ENCODE measurements around the gene MRPL24. TPM values are rescaled to one million over a fixed set of nuclear protein-coding genes. Genes with fewer than 3 reads are reported as not detected.
A peak's percentile ranks its signal among the peaks of the same experiment; 100 is the strongest.

Gene MRPL24
- total and polyA plus RNA-seq, 2 of the 13 experiments (the other 11 are each of a cell fraction or from before 2014, with no cell fraction given): 38.1 to 42.9 TPM

DNA sequence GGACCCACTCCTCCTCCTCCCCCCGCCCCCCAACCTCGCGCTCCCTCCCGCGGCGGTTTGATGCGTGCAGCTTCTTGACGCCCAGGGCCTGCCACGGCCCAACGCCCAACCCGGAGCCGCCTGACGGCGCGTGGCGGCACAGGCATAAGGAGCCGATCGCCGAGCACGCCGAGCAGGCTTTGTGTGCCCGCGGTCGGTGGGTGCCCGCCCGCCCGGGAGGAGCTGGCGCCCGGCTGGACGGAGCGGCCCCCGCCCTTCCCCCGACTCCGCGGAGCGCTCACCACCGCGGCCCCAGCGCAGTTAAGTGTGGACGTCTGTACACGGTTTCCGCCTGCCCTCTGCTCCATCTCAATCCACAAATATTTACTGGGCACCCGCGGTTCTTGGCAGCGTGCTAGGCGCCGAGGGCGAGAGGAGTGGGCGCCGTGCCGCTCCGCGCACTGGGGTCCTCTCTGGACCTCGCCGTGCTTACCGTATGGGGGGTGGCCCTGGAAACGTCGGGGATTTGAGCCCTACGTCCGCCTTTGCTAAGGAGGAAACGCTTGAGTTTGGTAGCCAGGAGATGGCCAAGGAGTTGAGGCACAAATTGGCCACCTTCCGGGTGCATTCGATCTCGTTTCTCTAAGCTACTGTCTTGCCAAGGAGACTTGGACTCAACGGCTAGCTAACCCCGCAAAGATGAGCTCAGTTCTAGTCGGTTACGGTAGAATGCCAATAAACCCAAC lies 11.0 kb upstream of the MRPL24 start (continued):
- TF ChIP-seq MIER3 (CRISPR knock-in tag; IDR thresholded peaks at IDR 0.05; ENCODE audit: borderline replicate concordance): peak; percentile 41; the same call in 1 of the 2 replicates
- TF ChIP-seq, protein P1, sequence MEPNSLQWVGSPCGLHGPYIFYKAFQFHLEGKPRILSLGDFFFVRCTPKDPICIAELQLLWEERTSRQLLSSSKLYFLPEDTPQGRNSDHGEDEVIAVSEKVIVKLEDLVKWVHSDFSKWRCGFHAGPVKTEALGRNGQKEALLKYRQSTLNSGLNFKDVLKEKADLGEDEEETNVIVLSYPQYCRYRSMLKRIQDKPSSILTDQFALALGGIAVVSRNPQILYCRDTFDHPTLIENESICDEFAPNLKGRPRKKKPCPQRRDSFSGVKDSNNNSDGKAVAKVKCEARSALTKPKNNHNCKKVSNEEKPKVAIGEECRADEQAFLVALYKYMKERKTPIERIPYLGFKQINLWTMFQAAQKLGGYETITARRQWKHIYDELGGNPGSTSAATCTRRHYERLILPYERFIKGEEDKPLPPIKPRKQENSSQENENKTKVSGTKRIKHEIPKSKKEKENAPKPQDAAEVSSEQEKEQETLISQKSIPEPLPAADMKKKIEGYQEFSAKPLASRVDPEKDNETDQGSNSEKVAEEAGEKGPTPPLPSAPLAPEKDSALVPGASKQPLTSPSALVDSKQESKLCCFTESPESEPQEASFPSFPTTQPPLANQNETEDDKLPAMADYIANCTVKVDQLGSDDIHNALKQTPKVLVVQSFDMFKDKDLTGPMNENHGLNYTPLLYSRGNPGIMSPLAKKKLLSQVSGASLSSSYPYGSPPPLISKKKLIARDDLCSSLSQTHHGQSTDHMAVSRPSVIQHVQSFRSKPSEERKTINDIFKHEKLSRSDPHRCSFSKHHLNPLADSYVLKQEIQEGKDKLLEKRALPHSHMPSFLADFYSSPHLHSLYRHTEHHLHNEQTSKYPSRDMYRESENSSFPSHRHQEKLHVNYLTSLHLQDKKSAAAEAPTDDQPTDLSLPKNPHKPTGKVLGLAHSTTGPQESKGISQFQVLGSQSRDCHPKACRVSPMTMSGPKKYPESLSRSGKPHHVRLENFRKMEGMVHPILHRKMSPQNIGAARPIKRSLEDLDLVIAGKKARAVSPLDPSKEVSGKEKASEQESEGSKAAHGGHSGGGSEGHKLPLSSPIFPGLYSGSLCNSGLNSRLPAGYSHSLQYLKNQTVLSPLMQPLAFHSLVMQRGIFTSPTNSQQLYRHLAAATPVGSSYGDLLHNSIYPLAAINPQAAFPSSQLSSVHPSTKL (CRISPR knock-in tag; IDR thresholded peaks at IDR 0.05): peak; percentile 43; the same call in 1 of the 2 replicates
- TF ChIP-seq THAP11 (CRISPR knock-in tag; IDR thresholded peaks at IDR 0.05): peak; percentile 95
- no peak for TF ChIP-seq GTF3A (CRISPR knock-in tag; conservative IDR thresholded peaks at IDR 0.05)
- no peak; the same call in 1 of the 2 replicates for TF ChIP-seq ZNF253 (CRISPR knock-in tag; IDR thresholded peaks at IDR 0.05; ENCODE audit: borderline replicate concordance)
- no peak for TF ChIP-seq PAX8 (CRISPR knock-in tag; IDR thresholded peaks at IDR 0.05; ENCODE audit: borderline replicate concordance)
- TF ChIP-seq ZFP82 (CRISPR knock-in tag; IDR thresholded peaks at IDR 0.05; ENCODE audit: borderline replicate concordance): no peak
- TF ChIP-seq NKX3-1 (CRISPR knock-in tag; IDR thresholded peaks at IDR 0.05): 0 out of 2 replicates have a peak, but pooled peaks have one; percentile 54
- 0 out of 2 replicates have a peak, but pooled peaks have one; percentile 29 for TF ChIP-seq ZNF138 (CRISPR knock-in tag; IDR thresholded peaks at IDR 0.05; ENCODE audit: low read depth)
- TF ChIP-seq HMGXB3 (CRISPR knock-in tag; IDR thresholded peaks at IDR 0.05; ENCODE audit: borderline replicate concordance): peak; percentile 67; the same call in 1 of the 2 replicates
- peak; percentile 56; the same call in 1 of the 2 replicates for TF ChIP-seq HOXA9 (CRISPR knock-in tag; IDR thresholded peaks at IDR 0.05; ENCODE audit: borderline replicate concordance)
- TF ChIP-seq NRL (CRISPR knock-in tag; IDR thresholded peaks at IDR 0.05; ENCODE audit: borderline replicate concordance): peak; percentile 77; the same call in 1 of the 2 replicates
- no peak for TF ChIP-seq ZNF549 (CRISPR knock-in tag; IDR thresholded peaks at IDR 0.05)
- TF ChIP-seq GLI4 (CRISPR knock-in tag; IDR thresholded peaks at IDR 0.05; ENCODE audit: borderline replicate concordance): no peak
- no peak for TF ChIP-seq SMAD3 (CRISPR knock-in tag; IDR thresholded peaks at IDR 0.05)
- TF ChIP-seq ATRX (CRISPR knock-in tag; IDR thresholded peaks at IDR 0.05; ENCODE audit: borderline replicate concordance): no peak
- no peak for TF ChIP-seq KDM1A (CRISPR knock-in tag; IDR thresholded peaks at IDR 0.05)
- TF ChIP-seq HDAC6 (IDR thresholded peaks at IDR 0.05; ENCODE audit: low read depth, low read length): no peak
- TF ChIP-seq ZC3H13 (CRISPR knock-in tag; IDR thresholded peaks at IDR 0.05): 0 out of 2 replicates have a peak, but pooled peaks have one; percentile 26

All from HepG2 (cell line).